SKM-1 treated with dmso at 0.1 percent for 144 hours (cell line): ENCODE measurements around the gene COL16A1.

Experiments
- DNase-seq: peaks from one replicate; lab custom pipeline; 2025; ENCODE audit not compliant: unreplicated experiment; lab: John Stamatoyannopoulos, UW

COL16A1 gene

DNA sequence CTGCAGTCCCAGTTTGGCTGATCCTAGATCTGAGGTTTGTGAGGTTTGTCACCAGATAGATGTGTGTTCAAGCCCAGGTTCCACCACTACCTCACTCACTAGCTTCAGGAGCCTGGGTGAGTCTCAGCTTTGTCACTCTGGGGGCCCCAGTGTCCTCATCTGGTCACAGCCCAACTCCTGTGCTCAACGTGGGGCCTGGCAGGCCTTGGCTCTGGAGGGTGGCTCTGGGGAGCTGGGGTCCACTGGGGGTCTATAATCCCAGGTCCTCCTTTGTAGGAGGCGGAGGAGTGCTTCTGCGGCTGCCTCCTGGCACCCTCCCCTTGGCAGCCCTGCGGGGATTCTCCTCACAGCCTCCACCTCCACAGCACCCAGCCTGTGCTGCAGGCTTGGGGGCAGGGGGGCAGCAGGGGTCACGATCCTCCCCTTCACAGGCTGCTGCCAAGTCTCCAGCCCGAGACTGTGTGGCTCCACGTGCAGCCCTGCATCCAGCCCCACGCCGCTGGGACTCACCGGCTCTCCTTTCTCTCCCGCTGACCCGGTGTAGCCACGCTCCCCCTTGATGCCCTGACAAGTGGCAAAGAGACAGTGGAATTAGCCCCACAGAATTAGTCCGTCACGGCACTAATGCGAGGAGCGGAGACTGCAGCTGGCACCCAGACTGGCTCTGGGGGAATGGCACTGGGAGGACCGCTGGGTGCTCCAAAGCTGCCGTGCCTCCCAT, 36.6 kb downstream of the COL16A1 start:
- no peak for DNase-seq

DNA sequence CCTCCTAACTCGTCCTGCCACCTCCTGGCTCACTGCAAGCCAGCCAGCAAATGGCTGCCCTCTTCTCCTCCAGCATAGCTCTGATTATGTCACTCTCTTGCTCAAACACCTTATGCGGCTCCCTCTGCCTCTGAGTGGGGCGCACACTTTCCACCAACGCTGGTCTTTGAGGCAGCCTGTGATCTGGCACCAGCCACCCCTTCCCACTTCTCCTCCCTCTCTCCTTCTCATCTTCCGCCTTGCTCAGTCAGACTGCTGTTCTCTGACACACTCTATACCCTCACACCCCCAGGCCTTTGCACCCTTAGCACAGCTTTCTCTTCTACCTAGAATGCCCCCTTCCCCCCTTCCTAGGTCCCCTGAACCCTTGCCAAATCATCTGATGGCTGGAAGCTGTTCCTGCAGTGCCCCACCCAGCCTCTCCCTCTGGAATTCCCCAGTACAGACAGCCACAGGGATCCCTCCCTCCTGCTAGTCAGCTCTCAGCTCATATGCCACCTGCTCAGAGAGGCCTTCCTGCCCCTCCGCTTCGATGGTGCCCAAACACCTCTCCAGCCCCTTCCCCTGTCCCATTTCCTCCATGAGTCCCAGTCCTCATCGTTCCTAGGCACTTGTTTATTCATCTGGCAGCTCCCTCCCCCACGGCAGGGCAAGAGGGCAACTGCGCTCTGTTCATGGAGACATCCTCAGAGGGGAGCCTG, 37.4 kb downstream of the COL16A1 start:
- no peak for DNase-seq

DNA sequence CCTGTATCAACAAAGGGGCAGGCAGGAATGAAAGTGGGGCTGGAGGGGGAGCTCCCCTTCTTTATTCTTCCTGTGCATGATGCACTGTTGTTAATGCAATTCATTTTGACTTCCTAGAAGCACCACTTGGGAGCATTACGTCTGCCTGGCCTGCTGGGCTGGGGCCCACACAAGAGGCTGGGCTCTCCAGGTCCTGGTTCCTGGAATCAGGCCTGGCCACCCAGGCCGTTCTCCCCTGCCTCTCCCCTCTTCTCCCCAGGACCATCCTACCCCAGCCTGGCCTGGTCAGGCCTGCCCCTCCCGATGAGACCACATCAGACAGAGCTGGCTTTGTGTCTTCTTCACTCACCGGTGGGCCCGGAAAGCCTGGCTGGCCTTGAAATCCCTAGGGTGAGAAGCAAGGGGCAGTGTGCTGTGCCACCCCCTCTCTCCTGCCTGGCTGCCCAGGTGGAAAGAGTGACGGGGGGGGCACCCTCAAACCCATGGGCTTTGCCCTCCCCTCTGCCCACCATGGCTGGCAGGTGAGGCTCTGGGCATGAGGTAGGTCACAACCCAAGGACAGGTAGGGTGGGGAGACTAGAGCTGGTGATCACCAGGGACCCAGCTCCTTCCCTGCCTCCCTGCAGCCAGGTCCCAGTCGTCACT, 38.5 kb downstream of the COL16A1 start:
- no peak for DNase-seq

DNA sequence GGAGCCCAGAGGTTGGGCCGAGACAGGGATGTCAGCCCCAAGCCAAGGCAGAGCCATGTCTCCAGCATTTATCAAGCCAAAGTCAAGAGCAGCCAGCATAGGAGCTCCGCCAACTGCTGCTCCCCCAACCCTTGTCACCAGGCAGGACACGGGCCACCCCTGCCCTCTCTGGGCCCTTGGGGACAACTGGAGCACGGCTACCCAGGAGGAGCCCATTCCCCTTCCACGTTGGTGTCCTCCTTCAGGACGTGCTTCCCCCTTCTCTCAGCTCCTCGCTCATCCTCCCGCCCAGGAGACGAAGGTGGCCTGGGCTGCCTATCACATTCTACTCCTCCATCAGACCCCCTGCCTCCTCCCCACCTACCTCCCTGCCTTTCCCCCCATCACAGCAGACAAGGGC, 39.3 kb downstream of the COL16A1 start:
- DNase-seq, result no peak

DNA sequence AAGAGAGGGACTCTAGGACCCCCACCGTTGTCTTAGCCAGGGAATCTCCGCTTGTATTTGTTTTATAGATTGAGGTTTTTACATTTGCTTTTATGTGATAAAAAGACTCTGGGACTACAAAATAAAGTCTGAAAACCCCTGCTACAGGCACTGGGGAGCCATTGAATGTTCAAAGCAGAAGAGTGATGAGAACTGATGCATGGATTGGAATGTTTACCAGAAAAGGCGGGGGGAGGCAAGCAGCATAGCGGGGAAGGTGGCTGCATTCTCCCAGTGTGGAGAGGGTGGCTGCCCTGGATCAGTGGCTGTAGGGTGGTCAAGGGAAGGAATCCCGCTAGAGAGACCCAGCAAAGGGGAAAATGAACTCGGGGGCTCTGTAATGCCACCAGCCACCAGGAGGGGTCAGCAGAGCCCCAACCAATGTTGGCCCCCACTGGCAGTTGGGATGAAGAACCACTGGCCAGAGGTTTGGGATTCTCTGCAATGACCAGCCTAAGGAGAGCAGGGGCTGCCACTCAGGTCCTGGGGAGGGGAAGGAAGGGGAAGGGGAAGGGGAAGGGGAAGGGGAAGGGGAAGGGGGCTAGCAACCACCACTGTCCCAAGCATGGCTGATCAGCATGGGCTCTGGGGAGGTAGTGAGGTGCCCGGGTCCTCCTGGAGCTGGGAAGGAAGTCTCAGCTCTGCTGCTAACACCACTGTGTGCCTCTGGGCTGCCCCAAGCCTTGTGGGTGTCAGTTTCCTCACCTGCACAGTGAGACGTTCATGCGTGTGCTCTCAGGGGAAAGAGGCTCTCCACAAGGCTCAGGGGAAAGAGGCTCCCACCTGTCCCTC, 40.0 kb downstream of the COL16A1 start:
- DNase-seq, result peak; percentile 10

DNA sequence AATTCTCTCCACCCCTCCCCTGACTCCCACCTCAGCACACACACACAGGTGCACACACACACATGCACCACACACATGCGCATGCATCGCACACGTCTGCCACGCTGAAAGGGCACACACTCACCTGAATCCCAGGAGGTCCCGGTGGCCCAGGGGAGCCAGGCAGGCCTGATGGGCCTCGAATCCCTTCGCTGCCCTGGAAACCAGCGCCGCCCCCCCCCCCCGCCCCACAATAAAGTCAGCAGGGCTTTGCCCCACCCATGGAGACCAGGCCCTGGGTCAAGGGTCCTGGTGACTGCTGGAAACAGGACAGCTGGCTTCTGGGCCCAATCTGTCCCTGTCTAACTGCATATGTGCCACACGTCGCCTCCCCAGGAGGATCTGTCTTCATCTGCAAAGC, 41.4 kb downstream of the COL16A1 start:
- no peak for DNase-seq

DNA sequence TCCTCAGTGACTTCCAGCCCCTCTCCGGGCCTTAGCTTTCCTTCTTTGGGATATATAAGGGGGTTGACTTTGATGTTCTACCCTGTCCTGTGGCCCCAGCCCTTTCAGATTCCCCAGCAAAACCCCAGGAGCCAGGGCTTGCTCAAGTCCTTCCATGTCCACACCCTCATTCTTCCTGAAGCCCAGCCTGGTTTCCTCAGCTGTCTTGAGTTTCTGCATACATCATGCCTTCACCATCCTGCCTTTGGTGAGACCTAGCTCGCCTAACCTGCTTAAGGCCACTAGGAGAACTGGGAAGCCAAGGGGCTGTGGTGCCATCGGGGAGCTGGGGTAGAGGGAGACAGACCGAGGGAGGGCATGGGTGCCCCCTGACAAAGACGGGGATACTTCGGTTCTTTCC, 42.0 kb downstream of the COL16A1 start:
- no peak for DNase-seq

DNA sequence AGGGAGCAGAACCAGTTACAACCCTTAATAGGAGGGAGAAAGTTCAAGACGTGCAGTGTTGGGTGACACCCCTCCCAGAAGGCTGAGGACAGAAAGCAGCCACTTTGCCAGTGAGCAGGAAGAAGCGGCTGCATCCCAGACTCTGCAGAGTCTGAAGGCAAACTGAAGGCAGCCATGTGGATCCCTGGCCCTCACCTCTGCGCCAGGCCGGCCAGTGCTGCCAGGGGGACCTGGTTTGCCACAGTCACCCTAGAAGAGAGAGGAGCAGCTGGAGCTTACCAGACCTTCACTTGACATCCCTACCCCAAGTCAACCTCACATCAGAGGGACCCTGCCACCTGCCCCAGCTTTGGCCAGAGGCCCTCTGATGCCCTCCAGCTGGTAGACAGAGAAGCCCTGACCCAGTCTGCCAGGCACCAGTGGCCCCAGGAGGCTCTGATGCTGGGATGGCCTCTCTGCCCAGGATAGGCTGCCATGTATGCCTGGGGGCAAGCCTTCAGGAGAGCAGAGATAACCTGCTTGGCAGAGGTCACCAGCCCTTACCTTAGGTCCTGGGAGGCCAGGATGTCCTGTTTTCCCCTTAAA, 42.9 kb downstream of the COL16A1 start:
- no peak for DNase-seq

DNA sequence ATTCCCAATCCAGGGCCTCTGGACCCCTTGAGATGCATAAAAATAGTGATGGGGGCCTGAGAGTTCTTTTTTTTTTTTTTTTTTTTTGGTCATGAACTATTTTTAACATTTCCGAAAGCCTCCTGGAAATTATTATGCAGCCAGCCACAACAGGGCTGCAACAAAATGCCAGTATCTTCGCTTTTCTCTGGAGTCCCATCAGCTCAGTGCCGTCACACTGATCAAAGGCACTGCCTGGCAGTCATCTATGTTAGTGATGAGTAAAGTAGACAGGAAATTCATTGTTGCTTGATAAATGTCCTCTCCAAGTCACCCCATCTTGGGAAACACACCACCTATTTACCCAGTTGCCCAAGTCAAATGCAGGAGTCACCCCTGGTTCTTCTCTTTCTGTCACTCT, 43.9 kb downstream of the COL16A1 start:
- DNase-seq, result no peak

DNA sequence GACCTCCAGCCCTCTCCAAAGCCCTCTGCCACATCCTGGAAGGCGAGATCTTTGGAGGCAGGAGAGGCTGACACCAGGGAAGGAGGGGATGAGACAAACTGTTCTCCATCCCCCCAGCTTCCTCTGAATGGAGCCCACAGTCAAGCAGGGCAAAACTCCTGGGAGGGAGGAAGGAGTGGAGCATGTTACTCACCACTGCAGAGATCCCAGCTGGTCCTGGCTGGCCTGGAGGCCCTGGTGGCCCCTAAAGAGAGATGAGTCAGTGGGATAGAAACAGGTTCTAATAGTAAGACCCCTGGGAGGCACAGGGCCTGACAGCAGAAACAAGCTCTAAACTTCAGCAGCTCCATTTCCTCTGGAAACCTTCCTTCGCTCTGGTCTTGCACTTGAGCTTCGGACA, 45.1 kb downstream of the COL16A1 start:
- no peak for DNase-seq

DNA sequence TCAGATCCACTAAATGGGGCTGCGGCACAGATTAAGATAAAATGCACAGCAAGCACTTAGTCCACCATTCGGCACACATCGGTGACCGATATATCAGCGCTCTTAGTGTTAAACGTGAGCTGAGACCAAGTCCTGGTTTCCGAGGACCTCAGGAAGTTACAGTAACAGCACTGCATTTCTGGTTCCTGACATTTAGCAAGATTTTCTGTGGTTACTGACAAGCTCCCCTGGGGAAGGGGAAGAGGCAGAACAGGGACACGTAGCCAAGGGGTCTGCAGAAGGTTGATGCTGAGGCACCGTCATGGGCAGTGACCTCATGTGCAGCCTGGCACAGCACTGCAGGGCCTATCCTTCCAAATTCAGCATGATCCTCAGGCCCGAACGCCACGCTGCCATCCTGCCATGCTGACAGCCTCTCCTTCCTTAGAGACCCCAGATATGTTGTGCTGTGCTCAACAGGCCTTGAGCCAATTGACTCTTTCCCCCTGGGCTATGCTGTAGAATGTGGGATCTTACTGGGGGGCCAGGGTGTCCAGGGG, 45.8 kb downstream of the COL16A1 start:
- DNase-seq, result peak; percentile 62

DNA sequence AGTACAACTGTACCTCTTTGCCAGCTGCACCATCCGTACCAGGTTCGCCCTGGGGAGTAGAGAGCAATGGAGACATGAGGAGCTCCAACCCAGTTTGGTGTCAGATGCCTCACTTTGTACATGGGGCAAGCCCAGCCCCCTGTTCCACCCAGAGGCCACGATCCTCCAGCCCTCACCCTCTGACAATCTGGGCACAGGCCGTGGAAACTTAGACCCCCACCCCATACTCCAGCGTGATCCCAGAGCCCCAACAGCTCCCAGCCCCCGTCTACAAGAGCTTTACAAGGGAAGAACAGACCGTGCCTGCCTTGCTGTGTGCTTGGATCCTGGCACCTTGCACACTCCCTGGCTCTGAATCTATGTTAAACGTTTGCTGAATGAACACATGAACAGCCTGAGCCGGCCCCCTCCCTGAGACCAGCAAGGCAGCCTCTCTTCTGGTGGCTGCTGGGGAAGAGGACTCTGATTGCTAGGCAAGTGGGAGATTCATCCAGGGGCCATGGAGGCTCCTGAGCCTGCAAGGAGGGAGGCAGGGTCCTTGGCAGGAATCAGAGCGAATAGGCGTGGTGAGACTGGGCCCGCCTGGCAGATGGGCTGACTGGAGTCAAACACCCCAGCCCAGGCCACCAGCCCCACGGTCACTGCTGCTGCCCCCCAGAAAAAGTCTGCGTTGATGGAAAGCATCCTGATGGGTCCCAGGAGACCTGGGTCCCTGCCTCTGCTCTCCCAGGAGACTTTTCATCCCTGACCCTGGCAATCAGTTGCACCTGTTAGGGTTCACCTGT, 46.6 kb downstream of the COL16A1 start:
- DNase-seq, result no peak

DNA sequence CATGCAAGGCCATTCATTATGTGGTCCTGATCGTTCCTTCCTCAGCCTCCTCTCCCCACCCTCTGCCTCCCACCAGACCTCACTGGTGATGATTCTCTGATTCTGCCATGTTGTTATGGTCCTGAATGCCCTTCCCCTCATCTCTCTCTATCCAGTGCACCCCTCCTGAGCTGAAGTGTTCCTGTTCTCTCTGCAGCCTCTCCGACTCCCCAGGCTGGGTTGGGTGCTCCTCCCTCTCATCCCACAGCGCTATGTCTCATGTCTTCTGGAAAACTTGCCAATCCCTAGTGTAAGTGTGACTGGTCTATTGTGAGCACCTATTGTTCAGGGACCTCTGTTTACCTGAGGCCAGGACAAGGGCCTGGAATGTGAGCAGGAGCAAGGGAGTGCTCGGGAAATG, 48.1 kb downstream of the COL16A1 start:
- DNase-seq, result no peak

DNA sequence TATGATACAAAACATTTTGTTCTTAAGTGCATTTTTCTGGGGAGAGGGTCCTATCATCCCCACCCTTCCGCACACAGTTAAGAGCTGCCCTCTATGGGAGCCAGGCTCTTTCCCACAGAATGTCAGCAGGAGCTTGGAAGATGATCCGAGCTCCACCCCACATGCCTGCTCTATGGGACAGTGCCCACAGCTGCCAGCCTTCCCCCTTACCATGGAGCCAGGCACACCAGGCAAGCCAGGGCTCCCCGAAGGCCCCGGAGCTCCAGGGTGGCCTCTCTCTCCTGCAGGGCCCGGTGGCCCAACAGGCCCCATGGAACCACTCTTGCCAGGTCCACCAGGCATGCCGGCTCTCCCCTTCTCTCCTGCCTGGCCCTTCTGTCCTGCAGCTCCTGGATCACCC, 48.7 kb downstream of the COL16A1 start:
- no peak for DNase-seq

DNA sequence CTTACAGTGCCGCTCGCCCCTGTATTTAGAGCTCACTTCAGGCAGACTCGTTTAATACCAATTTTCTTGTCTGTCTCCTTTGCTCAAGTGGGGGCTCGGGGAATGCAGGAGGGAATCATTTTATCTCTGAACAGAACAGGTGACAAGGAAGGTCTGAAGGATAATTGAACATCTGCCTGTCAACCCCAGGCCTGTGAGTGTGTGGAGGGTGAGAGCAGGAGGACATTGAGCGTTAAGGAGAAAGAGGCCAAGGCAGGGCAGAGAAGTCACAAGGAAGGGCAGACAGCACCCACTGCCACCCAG, 49.4 kb downstream of the COL16A1 start:
- DNase-seq, result no peak

DNA sequence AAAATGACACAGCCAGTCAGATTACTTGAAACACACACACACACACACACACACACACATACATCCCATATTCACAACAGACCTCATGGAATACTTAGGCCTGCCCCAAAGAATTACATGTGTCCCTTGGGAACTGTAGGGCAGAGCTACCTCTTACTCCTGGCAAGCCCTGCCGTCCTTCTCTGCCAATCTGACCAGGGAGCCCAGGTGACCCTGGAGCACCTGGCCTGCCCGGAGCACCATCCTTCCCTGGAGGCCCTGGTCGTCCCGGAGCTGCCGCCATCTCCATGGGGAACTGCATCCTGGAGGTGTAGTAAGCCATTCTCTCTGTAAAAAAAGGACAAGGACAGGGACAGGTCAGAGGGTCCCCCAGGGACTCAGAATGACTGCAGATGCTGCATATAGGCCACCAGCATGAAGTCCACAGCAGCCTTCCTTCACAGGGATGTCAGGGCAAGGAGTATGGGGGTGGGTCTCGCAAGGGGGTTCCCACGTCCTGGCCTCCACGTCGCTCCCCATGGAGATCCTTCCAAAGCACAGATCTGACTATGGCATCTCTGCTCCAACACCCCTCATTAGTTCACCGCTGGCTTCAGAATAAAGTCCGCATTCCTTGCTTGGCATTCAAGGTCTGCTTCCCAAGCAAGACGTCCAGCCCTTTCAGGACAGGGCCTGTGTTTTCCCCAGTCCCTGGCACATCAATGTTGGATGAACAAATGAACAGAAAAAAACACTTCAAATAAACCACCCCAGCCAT, 49.9 kb downstream of the COL16A1 start:
- DNase-seq, result no peak

DNA sequence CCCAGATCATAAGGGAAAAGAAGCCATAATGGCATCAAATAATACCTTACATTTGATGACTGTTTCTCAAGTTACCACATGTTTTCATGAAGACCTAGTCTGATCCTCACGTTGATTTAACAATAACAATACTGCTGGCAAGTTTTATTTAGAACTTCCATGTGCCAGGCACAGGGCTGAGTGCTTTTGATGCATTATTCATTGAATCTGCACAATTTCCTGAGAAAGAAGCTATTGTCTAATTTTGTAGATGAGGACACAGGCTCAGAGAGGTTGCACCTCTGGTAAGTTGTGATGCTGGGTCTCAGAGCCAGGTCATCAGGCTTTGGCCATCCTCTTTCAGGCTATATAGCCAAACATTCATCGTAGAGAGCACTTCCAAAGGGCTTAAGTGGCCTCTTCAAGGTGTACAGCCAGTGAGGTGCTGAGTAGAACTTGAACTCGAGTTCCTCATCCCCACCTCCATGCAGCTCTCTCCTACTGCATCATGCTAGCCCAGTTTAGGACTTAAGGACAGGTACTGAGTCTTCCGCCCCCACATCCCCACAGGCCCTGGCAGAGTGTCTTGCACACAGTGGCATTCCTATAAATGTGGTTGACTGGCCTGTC, 50.8 kb downstream of the COL16A1 start:
- no peak for DNase-seq

DNA sequence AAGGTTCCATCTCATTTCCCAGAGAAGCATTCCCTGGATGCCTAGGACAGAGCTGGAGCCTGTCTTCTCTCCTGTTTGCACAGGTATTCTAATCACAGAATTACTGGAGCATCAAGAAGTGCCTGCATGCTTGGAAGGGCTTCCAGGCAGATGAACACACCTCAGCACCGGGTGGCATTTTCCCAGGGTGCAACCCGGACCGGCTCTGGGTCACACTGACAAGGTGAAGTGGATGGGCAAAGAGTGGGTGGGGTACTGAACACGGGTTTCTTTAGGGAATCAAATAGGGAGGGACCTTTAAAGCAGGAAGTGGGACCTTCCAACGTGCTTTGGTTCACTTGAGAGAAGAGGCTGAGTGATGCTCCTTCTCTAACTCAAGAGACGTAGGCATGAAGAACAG, 52.1 kb downstream of the COL16A1 start:
- DNase-seq, result no peak

DNA sequence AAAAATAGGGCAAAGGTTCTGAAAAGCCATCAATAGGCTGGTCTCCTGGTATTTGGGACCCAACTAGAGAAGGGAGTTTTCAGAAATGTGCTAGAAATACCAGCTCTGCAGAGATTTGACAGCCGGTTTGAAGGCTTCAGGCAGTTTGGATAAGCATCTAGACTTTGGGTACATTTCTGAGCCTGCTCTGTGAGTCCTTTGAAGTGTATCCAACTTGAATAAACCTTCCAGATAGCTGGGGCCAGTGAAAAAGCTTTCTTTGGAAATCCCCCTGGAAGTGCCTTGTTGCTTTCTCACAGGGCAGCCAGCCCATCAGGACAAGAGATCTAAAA, 52.8 kb downstream of the COL16A1 start:
- no peak for DNase-seq
